Keratinocyte (primary cell): Measurements from ENCODE around the gene ABCA7. TPM values are rescaled to one million over a fixed set of nuclear protein-coding genes. Genes with fewer than 3 reads are reported as not detected.

ENCODE experiments used
- DNase-seq: peaks from one replicate; pipeline ENCODE4 v3.0.0-alpha.2; 2011; ENCODE audit warnings: low read depth, missing footprints, low spot score
- FAIRE-seq: peaks from 2 replicates; lab custom pipeline; 2011; peaks lifted over from hg19 to GRCh38; lab: Jason Lieb, UNC
- H2AFZ ChIP-seq: 2 replicates; pipeline ENCODE4 v1.6.0; 2012; ENCODE audit warnings: low read length, control low read depth, inconsistent platforms; ENCODE audit not compliant: control insufficient read depth
- H3K27ac ChIP-seq: 2 replicates; pipeline ENCODE4 v1.5.1; 2011; ENCODE audit warnings: low read length; ENCODE audit not compliant: control insufficient read depth, insufficient read depth
- H3K27me3 ChIP-seq: 3 replicates; pipeline ENCODE4 v1.6.0; 2011; ENCODE audit warnings: low read length; ENCODE audit not compliant: control insufficient read depth, insufficient read depth; ENCODE audit errors: extremely low read depth
- H3K36me3 ChIP-seq, 2 experiments: 2 replicates in 1 of 2; 3 replicates in 1 of 2; pipeline ENCODE4 v1.5.1; 2011; ENCODE audit warnings: low read length in 2 of 2, mild to moderate bottlenecking in 1 of 2; ENCODE audit not compliant: control insufficient read depth in 2 of 2, insufficient read depth in 2 of 2; ENCODE audit errors: extremely low read depth in 1 of 2
- H3K4me1 ChIP-seq: 3 replicates; pipeline ENCODE4 v1.5.1; 2011; ENCODE audit warnings: low read length; ENCODE audit not compliant: control insufficient read depth, insufficient read depth; ENCODE audit errors: extremely low read depth
- H3K4me2 ChIP-seq: 3 replicates; pipeline ENCODE4 v1.6.0; 2011; ENCODE audit warnings: low read depth, low read length; ENCODE audit not compliant: control insufficient read depth, insufficient read depth; ENCODE audit errors: extremely low read depth
- H3K4me3 ChIP-seq, 3 experiments: fragments of 200-600 bp in 1 of 3; sonication (generic) in 1 of 3; 2 replicates in 2 of 3; 3 replicates in 1 of 3; pipeline ENCODE4 v1.5.1; 2011 to 2016; ENCODE audit warnings: low read length in 3 of 3, mild to moderate bottlenecking in 3 of 3, control low read depth in 2 of 3, inconsistent platforms in 1 of 3, low read depth in 1 of 3, mixed read lengths in 1 of 3, mixed run types in 1 of 3, moderate library complexity in 1 of 3; ENCODE audit not compliant: control insufficient read depth in 2 of 3, insufficient read depth in 2 of 3; ENCODE audit errors: extremely low read depth in 1 of 3
- H3K79me2 ChIP-seq: 2 replicates; pipeline ENCODE4 v1.6.0; 2012; ENCODE audit warnings: low read length; ENCODE audit not compliant: control insufficient read depth, insufficient read depth
- H3K9ac ChIP-seq: 3 replicates; pipeline ENCODE4 v1.6.0; 2011; ENCODE audit warnings: low read length; ENCODE audit not compliant: control insufficient read depth, insufficient read depth; ENCODE audit errors: extremely low read depth
- H3K9me1 ChIP-seq: 3 replicates; pipeline ENCODE4 v1.6.0; 2011; ENCODE audit warnings: low read length; ENCODE audit not compliant: control insufficient read depth, insufficient read depth; ENCODE audit errors: extremely low read depth
- H3K9me3 ChIP-seq: 2 replicates; pipeline ENCODE4 v1.5.1; 2012; ENCODE audit warnings: low read depth, low read length; ENCODE audit not compliant: control insufficient read depth
- H4K20me1 ChIP-seq: 3 replicates; pipeline ENCODE4 v1.6.0; 2011; ENCODE audit warnings: low read length; ENCODE audit not compliant: control insufficient read depth, insufficient read depth; ENCODE audit errors: extremely low read depth
- CTCF ChIP-seq, 3 experiments: IDR thresholded peaks in 1 of 3; conservative IDR thresholded peaks in 1 of 3; optimal IDR thresholded peaks in 1 of 3; 2 replicates in 2 of 3; 3 replicates in 1 of 3; pipeline versions ENCODE3 to v1.5.1; 2011; ENCODE audit warnings: low read length in 3 of 3, mild to moderate bottlenecking in 3 of 3, moderate library complexity in 2 of 3, control low read depth in 1 of 3, inconsistent platforms in 1 of 3; ENCODE audit not compliant: insufficient read depth in 2 of 3; ENCODE audit errors: extremely low read depth in 1 of 3
- EZH2 ChIP-seq: IDR thresholded peaks from one replicate; pipeline ENCODE4 v1.6.1; 2012; ENCODE audit warnings: inconsistent platforms, mild to moderate bottlenecking, low read length, moderate library complexity
- dilution Hi-C: fragments of 300-500 bp; cut with MboI; formaldehyde crosslinking; loops from one replicate; pipeline ENCODE4 v1.7.0; 2020; ENCODE audit warnings: low sequenced_read_pairs; ENCODE audit not compliant: extremely low pct_ligation_motif_present
- polyA plus RNA-seq, 5 experiments: library from polyadenylated mRNA; depleted of rRNA in 3 of 5; stranded (reverse) in 3 of 5; stranded (forward) in 1 of 5; unstranded in 1 of 5; fragments of >200 nt; gene quantifications; 1 replicate in 1 of 5; 2 replicates in 3 of 5; 3 replicates in 1 of 5; pipeline versions ENCODE4 v1.2.1 to v1.2.3, GENCODE V29; 2011 to 2012; ENCODE audit warnings: missing spikeins in 2 of 5, low read depth in 1 of 5, low replicate concordance in 1 of 5

The ABCA7 gene
- polyA plus RNA-seq, 1 donor (not counting 4 experiments of a cell fraction or from before 2014, with no cell fraction given): 7.4 TPM

- Histone ChIP-seq H4K20me1 (peaks cover 3% of the 10 kb centered on the region), H3K79me2 (peaks cover 2% of the 10 kb centered on the region), H3K9ac (no peak overlapping the region), H3K4me1 (peaks cover 10% of the 10 kb centered on the region), H2AFZ (no peak overlapping the region), H3K9me3 (no peaks in the 10 kb centered on the region), H3K27me3 (no peaks in the 10 kb centered on the region), H3K9me1 (no peaks in the 10 kb centered on the region), H3K27ac (no peak overlapping the region), H3K4me3 (no peak overlapping the region), H3K4me2 (no peak overlapping the region), H3K36me3 (peaks cover 17 to 19% of the 10 kb centered on the region in 2 experiments)
- DNase-seq: no peak
- TF ChIP-seq EZH2 (no peak), CTCF (optimal IDR thresholded peaks at IDR 0.05 in 1 of 3, IDR thresholded peaks at IDR 0.05 in 1 of 3, conservative IDR thresholded peaks at IDR 0.05 in 1 of 3; ENCODE audit: extremely low read depth in 1 of 3, insufficient read depth in 2 of 3, low read length in 3 of 3) (no peak)
- no peak for FAIRE-seq
- dilution Hi-C loops: no loop called here
Observed at GRCh38 chr19:1109032-1109551, 69.2 kb downstream of the ABCA7 start.

GRCh38 chr19:1109697-1110671 is 70.1 kb downstream of the ABCA7 start:
- Histone ChIP-seq H3K4me1 (peaks cover 8% of the 10 kb centered on the region), H4K20me1 (peaks cover 3% of the 10 kb centered on the region), H3K27ac (no peak overlapping the region), H3K36me3 (peaks cover 17 to 21% of the 10 kb centered on the region in 2 experiments), H3K9ac (no peak overlapping the region), H2AFZ (no peak overlapping the region), H3K27me3 (no peaks in the 10 kb centered on the region), H3K9me3 (no peaks in the 10 kb centered on the region), H3K9me1 (no peaks in the 10 kb centered on the region), H3K79me2 (peaks cover 2% of the 10 kb centered on the region), H3K4me3 (no peak overlapping the region), H3K4me2 (no peak overlapping the region)
- FAIRE-seq (no peak), DNase-seq (no peak)
- no peak for TF ChIP-seq CTCF (optimal IDR thresholded peaks at IDR 0.05 in 1 of 3, IDR thresholded peaks at IDR 0.05 in 1 of 3, conservative IDR thresholded peaks at IDR 0.05 in 1 of 3; ENCODE audit: extremely low read depth in 1 of 3, insufficient read depth in 2 of 3, low read length in 3 of 3)
- no peak for TF ChIP-seq EZH2
- dilution Hi-C loops: no loop called here
